Measurements from ENCODE around the gene TULP4.
"Not testable (repeated sequence)": the region's sequence is repeated elsewhere in the genome, so short reads cannot be mapped to it uniquely, and the experiment has no call there.

Gene TULP4

DNA sequence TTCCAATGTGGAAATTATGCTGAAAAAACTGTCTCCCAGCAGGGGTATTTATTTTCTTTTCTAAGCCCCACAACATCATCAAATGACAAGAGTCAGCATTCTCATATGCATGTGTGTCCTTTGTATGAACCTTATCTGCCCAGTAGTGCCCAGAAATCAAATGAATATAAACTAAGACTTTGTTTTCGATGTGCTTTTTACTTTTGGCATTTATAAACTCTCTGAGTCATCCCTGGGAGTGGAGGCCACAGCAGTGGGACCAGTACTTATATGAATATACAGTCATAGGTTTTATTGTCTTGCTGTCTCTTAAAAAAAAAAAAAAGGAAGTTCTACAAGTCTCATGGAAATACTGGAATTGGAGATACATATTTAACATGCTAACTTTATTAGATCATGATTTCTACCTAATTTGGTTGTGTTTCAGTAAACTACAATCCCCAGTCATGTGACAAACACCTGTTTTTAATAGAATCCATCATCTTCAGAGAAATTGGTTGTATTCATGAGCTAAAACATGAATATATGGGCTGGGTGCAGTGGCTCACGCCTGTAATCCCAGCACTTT is 148.4 kb downstream of the TULP4 start:
- DNase-seq = no peak

GRCh38 chr6:158461954-158462353 is 149.7 kb downstream of the TULP4 start:
- no peak for DNase-seq

- DNase-seq = no peak
These were observed 152.2 kb downstream of the TULP4 start for GRCh38 chr6:158464483-158464882.

DNA sequence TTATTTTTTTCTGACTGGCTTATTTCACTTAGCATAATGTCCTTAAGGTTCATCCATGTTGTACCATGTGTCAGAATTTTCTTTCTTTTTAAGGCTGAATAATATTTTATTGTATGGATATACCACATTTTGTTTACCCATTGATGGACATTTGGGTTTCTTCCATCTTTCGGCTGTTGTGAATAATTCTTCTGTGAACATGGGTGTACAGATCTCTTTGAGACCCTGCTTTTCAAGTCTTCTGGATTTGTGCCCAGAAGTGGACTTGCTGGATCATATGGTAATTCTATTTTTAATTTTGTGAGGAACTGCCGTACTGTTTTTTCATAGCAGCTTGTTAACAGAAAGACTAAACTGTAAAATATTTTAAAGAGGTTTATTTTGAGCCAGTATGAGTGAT is 153.0 kb downstream of the TULP4 start:
- no peak for DNase-seq

- DNase-seq = no peak
These were observed 153.5 kb downstream of the TULP4 start for GRCh38 chr6:158465747-158466146.

- DNase-seq = no peak
These were observed 155.7 kb downstream of the TULP4 start for GRCh38 chr6:158467923-158468322.

DNA sequence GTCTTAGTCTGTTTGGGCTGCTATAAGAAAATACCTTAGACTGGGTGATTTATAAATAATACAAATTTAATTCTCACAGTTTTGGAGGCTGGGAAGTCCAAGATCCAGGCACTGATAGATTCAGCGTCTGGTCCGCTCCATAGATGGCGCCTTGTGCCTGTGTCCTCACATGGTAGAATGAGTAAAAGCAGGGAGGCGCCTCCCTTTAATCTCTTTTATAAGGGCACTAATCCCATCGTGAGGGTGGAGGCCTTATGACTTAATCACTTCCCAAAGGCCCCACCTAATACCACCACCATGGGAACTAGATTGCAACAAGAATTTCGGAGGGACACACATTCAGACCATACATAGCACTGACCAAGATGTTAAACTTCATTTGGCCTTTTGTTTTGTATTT is 156.4 kb downstream of the TULP4 start:
- no peak for DNase-seq

- DNase-seq = not testable (repeated sequence)
These were observed 157.8 kb downstream of the TULP4 start for GRCh38 chr6:158470023-158470422.

GRCh38 chr6:158471339-158471738 is 159.1 kb downstream of the TULP4 start:
- DNase-seq = no peak

DNA sequence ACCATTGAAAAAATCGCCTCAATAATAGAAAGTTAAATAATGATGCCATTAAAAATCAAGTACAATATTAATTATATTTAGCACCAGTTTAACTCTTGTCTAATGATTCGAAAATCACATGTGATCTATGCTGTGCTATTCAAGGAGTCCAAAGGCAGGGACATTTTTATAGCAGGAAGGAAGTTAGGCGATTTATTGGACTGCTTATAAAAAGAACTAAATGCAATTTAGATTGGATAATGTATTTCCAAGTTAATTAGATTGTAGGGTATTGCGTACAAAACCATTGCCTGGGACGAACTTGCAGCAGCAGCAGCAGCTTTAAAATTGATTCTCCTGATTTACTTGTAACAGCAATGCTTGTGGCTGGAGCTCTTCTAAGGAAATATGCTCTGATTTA is 160.2 kb downstream of the TULP4 start:
- no peak for DNase-seq

DNA sequence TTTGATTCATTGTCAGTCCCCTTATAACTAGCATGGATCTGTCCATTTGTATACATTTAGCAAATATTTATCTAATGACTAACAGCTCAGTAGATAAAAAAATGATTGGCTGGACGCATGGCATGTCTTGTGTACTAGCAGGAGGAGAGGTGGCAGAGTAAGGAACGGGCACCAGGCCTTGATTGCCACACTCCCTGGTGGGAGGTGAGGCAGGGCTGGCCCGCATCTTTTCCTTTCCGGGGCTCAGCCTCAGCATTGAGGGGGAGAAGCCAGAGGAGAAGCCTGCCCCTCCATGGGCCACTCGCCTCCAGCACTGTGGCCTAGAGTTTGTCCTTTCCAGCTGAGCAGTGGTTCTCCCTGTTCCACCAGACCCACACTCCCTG is 162.7 kb downstream of the TULP4 start:
- DNase-seq = no peak

DNA sequence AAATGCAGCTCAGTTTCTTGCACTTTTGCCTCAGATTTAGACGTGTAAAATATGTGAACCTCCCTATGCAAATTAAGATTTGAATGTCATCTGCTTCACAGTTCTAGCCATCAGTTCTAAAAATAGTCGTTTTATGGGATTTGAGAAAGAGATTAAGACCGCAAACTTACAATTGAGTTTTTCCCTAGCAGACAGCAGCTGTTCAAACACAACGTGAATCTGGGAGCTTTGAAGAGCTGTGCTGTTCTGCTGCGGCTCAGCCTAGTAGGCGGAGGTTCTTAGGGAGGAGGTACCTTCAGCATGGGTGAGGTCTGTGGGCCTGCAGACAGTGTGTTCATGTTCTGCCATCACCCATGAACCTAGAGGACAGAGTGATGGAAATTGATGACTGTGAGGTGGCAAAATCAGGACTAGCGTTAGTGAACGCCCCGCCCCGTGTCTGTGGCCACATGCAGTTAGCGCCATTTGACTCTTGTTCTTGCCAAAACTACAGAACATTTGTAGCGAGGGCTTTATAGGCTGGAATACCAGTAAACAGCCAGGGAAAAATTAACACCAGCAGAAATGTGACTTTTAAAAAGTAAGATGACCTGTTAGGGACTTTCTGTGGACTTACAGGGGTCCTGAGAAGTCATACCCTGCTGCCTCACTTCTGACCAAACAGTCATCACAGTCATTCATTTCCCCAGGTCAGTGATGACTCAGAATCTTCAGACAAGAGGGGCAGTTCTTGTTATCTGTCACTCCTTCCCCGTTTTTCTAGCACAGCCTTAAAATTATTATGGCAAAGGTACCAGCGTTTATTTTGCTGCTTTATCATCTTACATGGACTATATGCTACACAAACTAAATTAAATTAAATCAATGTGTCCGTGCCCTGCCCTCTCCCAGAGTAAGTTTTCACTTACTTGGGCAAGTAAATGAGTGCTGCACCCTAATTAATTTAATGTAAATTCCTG is 163.4 kb downstream of the TULP4 start:
- DNase-seq = peak in 2 of 51 donors; percentile 32 to 43

GRCh38 chr6:158476389-158476788 is 164.1 kb downstream of the TULP4 start:
- no peak for DNase-seq

DNA sequence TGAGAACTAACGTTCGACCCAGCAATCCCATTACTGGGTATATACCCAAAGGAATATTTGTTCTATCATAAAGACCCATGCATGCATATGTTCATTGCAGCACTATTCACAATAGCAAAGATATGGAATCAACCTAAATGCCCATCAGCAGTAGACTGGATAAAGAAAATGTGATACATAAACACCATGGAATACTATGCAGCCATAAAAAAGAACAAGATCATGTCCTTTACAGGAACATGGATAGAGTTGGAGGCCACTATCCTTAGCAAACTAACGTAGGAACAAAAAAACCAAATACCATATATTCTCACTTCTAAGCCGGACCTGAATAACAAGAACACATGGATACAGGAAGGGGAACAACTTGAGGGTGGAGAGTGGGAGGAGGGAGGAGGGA is 165.5 kb downstream of the TULP4 start:
- DNase-seq = not testable (repeated sequence)

DNA sequence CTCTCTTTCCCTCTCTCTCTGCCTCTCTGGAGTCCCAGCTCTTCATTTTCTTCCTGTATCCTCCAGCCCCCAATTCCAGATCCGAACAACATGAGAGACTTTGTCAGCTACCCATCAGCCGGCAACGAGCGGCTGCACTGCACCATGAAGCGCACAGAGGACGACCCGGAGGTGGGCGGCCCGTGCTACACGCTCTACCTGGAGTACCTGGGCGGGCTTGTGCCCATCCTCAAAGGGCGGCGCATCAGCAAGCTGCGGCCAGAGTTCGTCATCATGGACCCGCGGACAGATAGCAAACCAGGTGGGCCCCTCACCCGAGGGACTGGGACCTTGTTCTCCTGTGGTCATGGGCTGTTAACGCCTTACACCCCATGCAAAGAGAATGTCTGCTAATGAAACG is 168.7 kb downstream of the TULP4 start:
- DNase-seq = no peak

- DNase-seq = peak in 3 of 51 donors; percentile 17 to 69 (median 60)
These were observed 169.6 kb downstream of the TULP4 start for GRCh38 chr6:158481690-158482473.

GRCh38 chr6:158485431-158485830 is 173.2 kb downstream of the TULP4 start:
- DNase-seq = no peak

DNA sequence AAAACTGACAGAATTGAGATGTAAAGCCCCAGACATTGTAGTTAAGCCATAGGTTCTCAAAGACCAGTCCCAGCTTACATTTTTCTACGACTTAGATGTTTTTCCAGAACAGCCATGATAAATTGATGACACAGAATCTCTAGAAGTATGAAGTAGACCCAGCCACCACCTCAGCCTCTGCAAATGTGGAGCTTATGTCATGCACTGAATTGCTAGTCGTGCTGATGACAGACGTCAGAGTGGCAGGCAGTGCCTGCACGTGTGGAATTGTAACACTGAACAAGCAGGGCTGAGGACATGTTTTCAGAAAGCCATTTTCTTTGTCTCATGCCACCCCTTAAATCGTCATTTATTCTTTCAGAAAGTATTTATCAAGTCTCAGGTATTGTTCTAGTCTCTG is 175.2 kb downstream of the TULP4 start:
- no peak for DNase-seq

DNA sequence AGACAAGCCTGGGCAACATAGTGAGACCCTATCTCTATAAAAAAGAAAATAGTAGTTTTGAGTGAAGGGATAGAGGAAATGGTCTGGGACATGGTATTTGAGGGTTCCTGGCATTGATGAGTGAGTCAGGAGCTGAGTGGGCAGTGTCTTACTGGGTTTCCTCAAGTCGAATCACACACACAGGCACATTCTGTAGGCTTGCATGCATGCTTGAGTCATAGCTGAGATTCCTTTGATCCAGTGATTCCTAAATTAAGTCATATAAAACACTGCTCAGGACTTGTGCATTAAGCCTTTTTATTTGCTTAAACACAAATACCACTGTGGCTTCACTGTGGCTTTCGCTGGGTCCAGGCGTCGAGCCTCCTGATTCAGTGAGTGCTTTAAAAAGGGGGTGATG is 175.8 kb downstream of the TULP4 start:
- DNase-seq = peak in 2 of 51 donors; percentile 22 to 61

GRCh38 chr6:158489441-158489840 is 177.2 kb downstream of the TULP4 start:
- no peak for DNase-seq

GRCh38 chr6:158492881-158493280 is 180.6 kb downstream of the TULP4 start:
- DNase-seq = no peak

GRCh38 chr6:158496700-158497099 is 184.4 kb downstream of the TULP4 start:
- no peak for DNase-seq
